ENCODE data around the gene VASN.
"Not testable (repeated sequence)": the region's sequence is repeated elsewhere in the genome, so short reads cannot be mapped to it uniquely, and the experiment has no call there.

The VASN gene

DNA sequence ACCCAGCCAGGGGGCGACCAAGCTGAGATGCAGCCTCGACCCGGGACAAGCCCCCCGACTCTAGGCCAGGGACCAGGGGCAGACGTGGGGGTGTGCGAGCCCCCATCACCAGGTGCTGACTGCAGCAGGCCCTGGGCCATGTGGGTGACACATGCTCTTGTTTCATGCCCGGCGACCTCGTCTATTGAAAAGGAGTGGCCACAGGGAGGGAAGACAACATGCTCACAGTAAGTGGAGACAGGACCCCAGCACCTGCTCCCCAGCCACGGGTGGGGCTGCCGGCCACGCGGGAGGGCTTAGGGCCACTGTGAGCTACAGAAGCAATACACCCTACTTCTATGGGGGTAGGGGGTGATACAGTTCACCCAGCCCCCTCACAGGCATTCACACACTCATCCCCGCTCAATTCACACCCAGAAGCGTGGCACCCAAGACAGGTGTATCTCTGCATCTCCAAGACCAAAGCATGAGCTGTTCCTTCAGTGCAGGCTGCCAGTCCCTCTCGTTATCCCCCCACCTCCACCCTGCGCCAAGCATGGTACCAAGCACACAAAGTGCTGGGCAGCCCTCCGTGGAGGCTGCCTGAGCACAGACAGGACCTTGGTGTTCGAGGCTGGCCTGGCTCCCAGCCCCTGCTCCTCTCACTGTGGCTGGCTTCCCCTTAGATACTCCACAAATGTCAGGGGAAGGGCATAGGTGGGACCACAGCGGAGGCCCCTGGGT is 13.6 kb downstream of the VASN start:
- no peak for DNase-seq (ENCODE audit: low read depth in 2 of 2)

- no peak for DNase-seq (ENCODE audit: low read depth in 2 of 2)
Observed at GRCh38 chr16:4385789-4386450, 14.3 kb downstream of the VASN start.

- no peak for DNase-seq (ENCODE audit: low read depth in 2 of 2)
Observed at GRCh38 chr16:4386451-4386805, 14.8 kb downstream of the VASN start.

- no peak for DNase-seq (ENCODE audit: low read depth in 2 of 2)
Observed at GRCh38 chr16:4386951-4387565, 15.4 kb downstream of the VASN start.

GRCh38 chr16:4387781-4388180 is 16.1 kb downstream of the VASN start:
- no peak for DNase-seq (ENCODE audit: low read depth in 2 of 2)

DNA sequence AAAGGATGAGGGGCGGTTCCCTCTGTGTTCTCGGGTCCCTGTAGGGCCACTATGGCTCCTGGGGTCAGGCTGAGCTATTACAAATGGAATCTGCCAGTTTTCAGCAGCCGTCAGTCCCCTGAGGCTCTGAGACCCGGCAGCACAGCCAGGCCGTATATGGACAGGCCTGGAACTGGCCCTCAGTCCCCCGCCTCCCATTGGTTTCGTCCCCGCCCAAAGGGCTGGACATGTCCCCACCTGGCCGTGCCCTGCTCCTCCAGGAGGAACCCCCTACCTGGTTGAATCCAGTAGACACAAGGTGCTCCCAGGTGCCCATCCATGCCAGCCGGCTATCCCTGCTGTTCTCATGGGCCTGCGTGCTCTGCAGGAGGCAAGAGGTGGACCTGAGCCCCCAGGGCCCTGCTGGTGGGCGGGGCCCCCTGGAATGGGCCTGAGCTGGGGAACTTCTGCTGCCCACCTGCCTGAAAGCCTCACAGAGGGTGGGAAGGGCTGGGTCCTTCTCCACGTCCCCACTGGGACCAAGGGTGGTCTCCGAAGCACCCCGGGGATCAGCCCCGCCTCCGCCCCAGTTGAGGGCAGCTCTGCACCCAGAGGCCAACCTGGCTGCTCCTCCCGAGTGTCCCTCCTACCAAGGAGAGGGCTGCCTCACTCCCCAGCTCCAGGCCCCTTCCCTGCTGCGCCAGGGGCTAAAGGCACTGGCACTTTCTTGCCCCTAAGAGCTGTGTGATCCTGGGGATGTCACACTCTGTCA is 16.8 kb downstream of the VASN start:
- no peak for DNase-seq (ENCODE audit: low read depth in 2 of 2)

GRCh38 chr16:4389051-4389955 is 17.7 kb downstream of the VASN start:
- no peak for DNase-seq (ENCODE audit: low read depth in 2 of 2)

DNA sequence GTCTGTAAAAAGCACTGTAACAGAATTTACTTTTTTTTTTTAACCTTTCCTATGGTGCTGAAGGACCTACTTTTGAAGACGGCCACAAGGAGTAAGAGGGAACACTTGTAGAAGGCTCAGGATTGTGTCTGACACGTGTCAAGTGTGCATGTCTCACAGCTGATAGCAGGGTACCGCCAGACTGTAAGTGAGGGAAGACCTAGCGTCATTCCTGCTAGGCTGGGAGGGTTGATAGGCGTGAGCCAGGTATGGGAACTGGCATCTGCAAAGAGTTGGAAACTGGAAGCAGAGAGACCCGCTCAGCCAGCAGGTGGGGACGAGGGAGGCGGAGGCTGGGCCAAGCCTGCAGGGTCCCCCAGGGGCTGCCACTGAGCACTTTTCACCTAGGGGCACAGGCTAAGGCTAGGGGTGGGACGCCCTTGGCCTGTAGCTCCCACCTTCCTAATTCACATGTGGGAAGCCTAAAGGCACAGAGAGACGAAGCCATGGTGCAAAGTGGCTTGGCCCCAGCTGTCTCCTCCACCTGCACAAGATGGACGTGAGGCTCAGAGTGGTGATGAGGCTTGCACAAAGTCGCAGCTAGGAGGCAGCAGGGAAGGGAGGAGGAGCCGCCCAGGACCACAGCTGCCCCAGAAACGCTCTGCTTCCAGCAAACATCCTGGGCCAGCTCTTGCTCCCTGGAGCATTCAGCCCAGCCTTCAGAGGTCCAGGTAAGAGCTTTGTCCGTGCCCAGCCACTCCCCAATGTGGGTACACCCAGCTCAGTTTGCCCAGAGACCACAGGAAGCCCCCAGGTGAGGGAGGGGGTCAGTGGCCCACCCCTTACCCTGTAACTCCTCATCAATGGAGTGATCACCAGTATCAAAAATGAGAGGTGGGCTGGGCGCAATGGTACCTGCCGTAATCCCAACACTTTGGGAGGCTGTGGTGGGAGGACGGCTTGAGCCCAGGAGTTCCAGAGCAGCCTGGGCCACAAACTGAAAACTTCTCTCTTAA is 18.9 kb downstream of the VASN start:
- DNase-seq (ENCODE audit: low read depth in 2 of 2) = no peak

- no peak for DNase-seq (ENCODE audit: low read depth in 2 of 2)
Observed at GRCh38 chr16:4391631-4392381, 20.2 kb downstream of the VASN start.

GRCh38 chr16:4392382-4393239 is 21.0 kb downstream of the VASN start:
- no peak for DNase-seq (ENCODE audit: low read depth in 2 of 2)

GRCh38 chr16:4393240-4393600 is 21.6 kb downstream of the VASN start:
- DNase-seq (ENCODE audit: low read depth in 2 of 2) = no peak

- not testable (repeated sequence) for DNase-seq (ENCODE audit: low read depth in 2 of 2)
Observed at GRCh38 chr16:4393850-4394249, 22.2 kb downstream of the VASN start.

GRCh38 chr16:4395055-4395726 is 23.5 kb downstream of the VASN start:
- no peak for DNase-seq (ENCODE audit: low read depth in 2 of 2)

- DNase-seq (ENCODE audit: low read depth in 2 of 2) = no peak
Observed at GRCh38 chr16:4399001-4399730, 27.5 kb downstream of the VASN start.

DNA sequence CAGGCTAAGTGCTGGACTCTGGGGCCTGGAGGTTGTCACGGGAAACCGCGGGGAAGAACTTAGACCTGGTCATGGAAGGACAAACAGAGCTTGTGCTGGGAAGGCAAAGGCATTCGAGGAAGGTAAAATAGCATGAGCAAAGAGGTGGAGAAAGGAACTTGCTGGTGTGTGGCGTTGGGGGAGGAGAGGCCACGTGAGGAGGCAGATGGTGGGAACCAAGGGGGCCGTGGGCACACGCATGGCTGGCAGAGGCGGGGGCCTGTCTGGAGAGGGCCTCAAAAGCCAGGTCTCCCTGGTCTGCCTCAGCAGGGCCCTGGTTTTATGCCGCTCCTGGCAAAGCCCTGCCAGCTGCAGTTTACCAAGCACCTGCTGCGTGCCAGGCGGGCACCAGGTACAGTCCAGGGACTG is 29.4 kb downstream of the VASN start:
- no peak for DNase-seq (ENCODE audit: low read depth in 2 of 2)

- DNase-seq (ENCODE audit: low read depth in 2 of 2) = no peak
Observed at GRCh38 chr16:4401510-4401909, 29.9 kb downstream of the VASN start.

GRCh38 chr16:4402439-4403132 is 30.9 kb downstream of the VASN start:
- DNase-seq (ENCODE audit: low read depth in 2 of 2) = peak; percentile 44 to 49
